ENCODE measurements around the gene TAS2R14.

TAS2R14 gene

GRCh38 chr12:10901427-10901826 lies 37.6 kb downstream of the TAS2R14 start:
- DNase-seq: no peak

GRCh38 chr12:10900972-10901371 lies 38.1 kb downstream of the TAS2R14 start:
- DNase-seq: no peak

- no peak for DNase-seq
Observed at GRCh38 chr12:10900530-10900929, 38.5 kb downstream of the TAS2R14 start.

GRCh38 chr12:10896854-10897253 lies 42.2 kb downstream of the TAS2R14 start:
- DNase-seq: no peak

GRCh38 chr12:10891937-10892336 lies 47.1 kb downstream of the TAS2R14 start:
- DNase-seq: no peak

GRCh38 chr12:10889226-10889625 lies 49.8 kb downstream of the TAS2R14 start:
- DNase-seq: no peak
